Panc1 (cell line): ENCODE results near the gene ACVR1B. TPM values are rescaled to one million over a fixed set of nuclear protein-coding genes. Genes with fewer than 3 reads are reported as not detected.

ENCODE experiments used
- ATAC-seq: fragments of 200-7000 bp; cut with Tn5 transposase; 2 replicates; pipeline ENCODE4 v1.9.1; 2020; ENCODE audit warnings: mild to moderate bottlenecking, moderate library complexity
- BruUV-seq: library from RNA; stranded (reverse); fragments of 400-500 nt; replicated peaks from 2 replicates; lab custom pipeline; 2021; lab: Mats Ljungman, UMichigan
- CTCF ChIA-PET: fragments of 300-600 bp; sonication (Branson Sonifier 250); formaldehyde crosslinking; loops from one replicate; lab custom pipeline; 2022; ENCODE audit warnings: antibody characterized with exemption; lab: Charles Lee
- POLR2A ChIA-PET: fragments of 300-600 bp; sonication (Branson Sonifier 250); formaldehyde crosslinking; loops from one replicate; lab custom pipeline; 2022; ENCODE audit warnings: antibody characterized with exemption; lab: Charles Lee
- DNase-seq: peaks from one replicate; pipeline ENCODE4 v3.0.0-alpha.2; 2010; ENCODE audit warnings: low read depth, low spot score
- H3K27ac ChIP-seq: 2 replicates; pipeline ENCODE4 v1.5.1; 2011; ENCODE audit warnings: mild to moderate bottlenecking, low read length, inconsistent platforms
- H3K27me3 ChIP-seq: fragments of 200-500 bp; sonication (Bioruptor generic); 2 replicates; pipeline ENCODE4 v1.6.0; 2014; ENCODE audit warnings: low read length, inconsistent platforms; ENCODE audit not compliant: control insufficient read depth, insufficient read depth
- H3K36me3 ChIP-seq: fragments of 200-500 bp; sonication (Bioruptor generic); 2 replicates; pipeline ENCODE4 v1.5.1; 2014; ENCODE audit warnings: inconsistent platforms, mild to moderate bottlenecking, low read length, moderate library complexity; ENCODE audit not compliant: control insufficient read depth, insufficient read depth
- H3K4me1 ChIP-seq: 2 replicates; pipeline ENCODE4 v1.5.1; 2011; ENCODE audit warnings: inconsistent platforms, mild to moderate bottlenecking, low read length, moderate library complexity; ENCODE audit not compliant: control insufficient read depth, insufficient read depth
- H3K4me3 ChIP-seq, 2 experiments: 2 replicates each; pipeline ENCODE4 v1.5.1; 2011 to 2012; ENCODE audit warnings: low read depth in 2 of 2, low read length in 2 of 2, mild to moderate bottlenecking in 2 of 2, inconsistent platforms in 1 of 2, moderate library complexity in 1 of 2
- H3K9me3 ChIP-seq: fragments of 200-500 bp; sonication (Bioruptor generic); 2 replicates; pipeline ENCODE4 v1.5.1; 2014; ENCODE audit warnings: low read depth, mild to moderate bottlenecking, inconsistent platforms, low read length, moderate library complexity; ENCODE audit not compliant: control insufficient read depth, insufficient read depth
- CTCF ChIP-seq: fragments of 450-650 bp; IDR thresholded peaks from 2 replicates; pipeline ENCODE4 v1.5.1; 2017; ENCODE audit warnings: mild to moderate bottlenecking
- POLR2AphosphoS5 ChIP-seq: IDR thresholded peaks from 2 replicates; pipeline ENCODE4 v1.6.1; 2012; ENCODE audit warnings: mild to moderate bottlenecking, low read depth, low read length, moderate library complexity
- REST ChIP-seq, 2 experiments: IDR thresholded peaks; 2 replicates each; pipeline ENCODE4 v1.6.1; 2011 to 2012; ENCODE audit warnings: low read depth in 2 of 2, control low read depth in 1 of 2, low read length in 1 of 2, mild to moderate bottlenecking in 1 of 2, moderate library complexity in 1 of 2; ENCODE audit not compliant: insufficient read depth in 1 of 2
- SIN3A ChIP-seq: IDR thresholded peaks from 2 replicates; pipeline ENCODE4 v1.6.1; 2012; ENCODE audit warnings: low read depth, mild to moderate bottlenecking, low read length, moderate library complexity, borderline replicate concordance; ENCODE audit not compliant: insufficient read depth
- TCF7L2 ChIP-seq: IDR thresholded peaks from 2 replicates; pipeline ENCODE4 v1.6.1; 2011; ENCODE audit warnings: mild to moderate bottlenecking, low read depth, low read length, inconsistent platforms
- in situ Hi-C: cut with HindIII; loops from 2 replicates; pipeline ENCODE4 v1.10.0; 2016; ENCODE audit warnings: low sequenced_read_pairs, low pct_unique_long_range_greater_than_20kb
- intact Hi-C: fragments of 100-400 bp; cut with micrococcal nuclease; formaldehyde crosslinking; loops from one replicate; pipeline ENCODE4 v1.10.0; 2022; ENCODE audit not compliant: unreplicated experiment
- total RNA-seq: library from RNA; stranded (reverse); gene quantifications from one replicate; pipeline ENCODE4 v1.2.1, GENCODE V29; 2021; ENCODE audit not compliant: unreplicated experiment

Gene ACVR1B
- total RNA-seq, 1 experiment from 2014 or later = 23.0 TPM

- Histone ChIP-seq H3K4me3 (no peak overlapping the region), H3K27ac (no peak overlapping the region), H3K9me3 (no peaks in the 10 kb centered on the region), H3K4me1 (no peaks in the 10 kb centered on the region), H3K36me3 (no peaks in the 10 kb centered on the region), H3K27me3 (peaks cover 4% of the 10 kb centered on the region; the same call in 1 of the 2 replicates)
- no peak for ATAC-seq
- intact Hi-C loops (no loop called here), in situ Hi-C loops (no loop called here)
- TF ChIP-seq SIN3A (no peak), CTCF (no peak), TCF7L2 (no peak), POLR2AphosphoS5 (no peak), REST (IDR thresholded peaks at IDR 0.05; ENCODE audit: insufficient read depth in 1 of 2, low read depth in 2 of 2, low read length in 1 of 2) (no peak)
- ChIA-PET POLR2A (no interaction called here), CTCF (interaction anchor here (0.7 to 1.2 kb wide), 2 partner anchors 12 to 14 kb away, joined by 3 to 6 read pairs; no protein-coding TSS in a partner anchor)
- no TSS peak for BruUV-seq
- no peak for DNase-seq
Measured at GRCh38 chr12:52010692-52011601, 59.4 kb downstream of the ACVR1B start.

- intact Hi-C loops = no loop called here
- ATAC-seq = no peak
- TF ChIP-seq TCF7L2 (no peak), POLR2AphosphoS5 (no peak)
- Histone ChIP-seq H3K27me3 (no peaks in the 10 kb centered on the region), H3K4me1 (no peaks in the 10 kb centered on the region), H3K27ac (no peak overlapping the region), H3K36me3 (no peaks in the 10 kb centered on the region), H3K9me3 (no peaks in the 10 kb centered on the region), H3K4me3 (no peak overlapping the region)
- in situ Hi-C loops = no loop called here
- ChIA-PET POLR2A (no interaction called here), CTCF (no interaction called here)
- BruUV-seq = no TSS peak
- DNase-seq = no peak
Measured at GRCh38 chr12:52011602-52012214, 60.2 kb downstream of the ACVR1B start.
